ENCODE results near the gene CHCHD2.

DNA sequence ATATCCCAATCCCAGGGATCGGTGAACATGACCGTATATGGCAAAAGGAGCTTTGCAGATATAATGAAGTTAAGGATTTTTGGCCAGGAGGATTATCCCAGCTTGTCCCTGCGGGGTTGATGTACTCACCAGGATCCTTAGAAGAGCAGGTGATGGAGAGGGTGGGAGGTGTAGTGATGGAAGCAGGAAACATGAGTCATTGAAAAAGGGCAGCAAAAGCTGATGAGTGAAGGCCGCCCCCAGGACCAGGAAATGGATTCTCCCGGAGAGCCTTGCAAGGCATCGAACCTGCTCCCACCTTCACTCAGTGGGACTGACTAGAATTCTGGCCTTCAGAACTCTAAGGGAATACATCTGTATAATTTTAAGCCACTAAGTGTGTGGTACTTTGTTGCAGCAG lies 15.2 kb upstream of the CHCHD2 start:
- no peak for TF ChIP-seq EZH2phosphoT487 (IDR thresholded peaks at IDR 0.05; ENCODE audit: borderline replicate concordance, low read depth, low read length)
- TF ChIP-seq, protein P1, sequence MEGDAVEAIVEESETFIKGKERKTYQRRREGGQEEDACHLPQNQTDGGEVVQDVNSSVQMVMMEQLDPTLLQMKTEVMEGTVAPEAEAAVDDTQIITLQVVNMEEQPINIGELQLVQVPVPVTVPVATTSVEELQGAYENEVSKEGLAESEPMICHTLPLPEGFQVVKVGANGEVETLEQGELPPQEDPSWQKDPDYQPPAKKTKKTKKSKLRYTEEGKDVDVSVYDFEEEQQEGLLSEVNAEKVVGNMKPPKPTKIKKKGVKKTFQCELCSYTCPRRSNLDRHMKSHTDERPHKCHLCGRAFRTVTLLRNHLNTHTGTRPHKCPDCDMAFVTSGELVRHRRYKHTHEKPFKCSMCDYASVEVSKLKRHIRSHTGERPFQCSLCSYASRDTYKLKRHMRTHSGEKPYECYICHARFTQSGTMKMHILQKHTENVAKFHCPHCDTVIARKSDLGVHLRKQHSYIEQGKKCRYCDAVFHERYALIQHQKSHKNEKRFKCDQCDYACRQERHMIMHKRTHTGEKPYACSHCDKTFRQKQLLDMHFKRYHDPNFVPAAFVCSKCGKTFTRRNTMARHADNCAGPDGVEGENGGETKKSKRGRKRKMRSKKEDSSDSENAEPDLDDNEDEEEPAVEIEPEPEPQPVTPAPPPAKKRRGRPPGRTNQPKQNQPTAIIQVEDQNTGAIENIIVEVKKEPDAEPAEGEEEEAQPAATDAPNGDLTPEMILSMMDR (conservative IDR thresholded peaks at IDR 0.05; ENCODE audit: low read length): no peak
